ENCODE data around the gene PLA2G2E. TPM values are rescaled to one million over a fixed set of nuclear protein-coding genes. Genes with fewer than 3 reads are reported as not detected.

PLA2G2E gene
- total RNA-seq, 1 donor from 2014 or later: not detected

DNA sequence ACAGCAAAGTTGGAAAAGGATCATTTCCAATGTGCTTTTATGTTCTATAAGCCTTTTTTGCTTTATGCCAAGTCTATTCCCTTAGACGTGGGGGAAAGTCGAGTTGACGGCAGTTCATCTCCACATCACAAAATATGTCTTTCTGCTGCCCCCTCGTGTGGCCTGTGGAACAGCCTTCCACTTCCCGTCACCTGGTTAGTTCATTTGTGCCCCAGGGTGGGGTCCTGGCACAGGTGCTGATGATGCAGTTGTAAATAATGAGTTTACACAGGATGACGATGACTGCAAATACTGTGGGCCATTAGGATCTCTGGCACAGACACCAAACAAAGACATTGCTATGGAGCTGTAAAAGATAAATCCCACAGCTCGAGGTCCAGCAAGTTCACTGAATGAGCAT, 51.2 kb downstream of the PLA2G2E start:
- H3K4me1 ChIP-seq: no peaks in the 10 kb centered on the region
- intact Hi-C loops (cut with DNase I): no loop called here
- no peak for DNase-seq
- H3K9me3 ChIP-seq: no peaks in the 10 kb centered on the region
- TF ChIP-seq, protein P1, sequence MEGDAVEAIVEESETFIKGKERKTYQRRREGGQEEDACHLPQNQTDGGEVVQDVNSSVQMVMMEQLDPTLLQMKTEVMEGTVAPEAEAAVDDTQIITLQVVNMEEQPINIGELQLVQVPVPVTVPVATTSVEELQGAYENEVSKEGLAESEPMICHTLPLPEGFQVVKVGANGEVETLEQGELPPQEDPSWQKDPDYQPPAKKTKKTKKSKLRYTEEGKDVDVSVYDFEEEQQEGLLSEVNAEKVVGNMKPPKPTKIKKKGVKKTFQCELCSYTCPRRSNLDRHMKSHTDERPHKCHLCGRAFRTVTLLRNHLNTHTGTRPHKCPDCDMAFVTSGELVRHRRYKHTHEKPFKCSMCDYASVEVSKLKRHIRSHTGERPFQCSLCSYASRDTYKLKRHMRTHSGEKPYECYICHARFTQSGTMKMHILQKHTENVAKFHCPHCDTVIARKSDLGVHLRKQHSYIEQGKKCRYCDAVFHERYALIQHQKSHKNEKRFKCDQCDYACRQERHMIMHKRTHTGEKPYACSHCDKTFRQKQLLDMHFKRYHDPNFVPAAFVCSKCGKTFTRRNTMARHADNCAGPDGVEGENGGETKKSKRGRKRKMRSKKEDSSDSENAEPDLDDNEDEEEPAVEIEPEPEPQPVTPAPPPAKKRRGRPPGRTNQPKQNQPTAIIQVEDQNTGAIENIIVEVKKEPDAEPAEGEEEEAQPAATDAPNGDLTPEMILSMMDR (IDR thresholded peaks at IDR 0.05): no peak
- H3K36me3 ChIP-seq: no peaks in the 10 kb centered on the region
- H3K27me3 ChIP-seq: peaks cover 33% of the 10 kb centered on the region
- H3K4me3 ChIP-seq: no peak overlapping the region
- no peak for ATAC-seq
- no peak overlapping the region for H3K27ac ChIP-seq

Other genes starting within 250 kb of the PLA2G2E start
- 24.3 TPM for gene TMCO4, start 123.7 kb downstream of the PLA2G2E start, total RNA-seq
- gene RNF186, start 108.3 kb downstream of the PLA2G2E start, total RNA-seq: not detected
- 8.8 TPM for gene OTUD3, start 41.2 kb downstream of the PLA2G2E start, total RNA-seq
- gene PLA2G2A, start 56.0 kb upstream of the PLA2G2E start, total RNA-seq: 19.7 TPM
- gene PLA2G5, start 146.6 kb upstream of the PLA2G2E start, total RNA-seq: 4.9 TPM
- not detected for gene PLA2G2D, start 195.9 kb upstream of the PLA2G2E start, total RNA-seq
- gene PLA2G2F, start 215.7 kb upstream of the PLA2G2E start, total RNA-seq: not detected